Esophagus muscularis mucosa (tissue), 4 donors: ENCODE results near the gene MDFIC. TPM values are rescaled to one million over a fixed set of nuclear protein-coding genes. Genes with fewer than 3 reads are reported as not detected.

Experiments
- DNase-seq: peaks from one replicate; pipeline ENCODE4 v3.0.0-alpha.2; 2017; ENCODE audit errors: extremely low spot score
- H3K27ac ChIP-seq, 4 donors: fragments of 200-600 bp; sonication (generic); replicated peaks in 1 of 4; 1 replicate in 3 of 4; 2 replicates in 1 of 4; pipeline ENCODE4 v1.5.1; 2016 to 2019; ENCODE audit warnings: mild to moderate bottlenecking in 1 of 4
- H3K27me3 ChIP-seq, 4 donors: fragments of 200-600 bp; sonication (generic); one replicate each; pipeline versions ENCODE4 v1.5.1 to v1.6.0; 2016 to 2019
- H3K36me3 ChIP-seq, 4 donors: fragments of 200-600 bp; sonication (generic); one replicate each; pipeline ENCODE4 v1.5.1; 2016 to 2019
- H3K4me1 ChIP-seq, 4 donors: fragments of 200-600 bp; sonication (generic); one replicate each; pipeline ENCODE4 v1.5.1; 2016 to 2019
- H3K4me3 ChIP-seq, 4 donors: fragments of 200-600 bp; sonication (generic); 1 replicate in 2 of 4; 2 replicates in 2 of 4; pipeline ENCODE4 v1.5.1; 2016 to 2019; ENCODE audit warnings: mild to moderate bottlenecking in 4 of 4, moderate library complexity in 1 of 4
- H3K9me3 ChIP-seq, 4 donors: fragments of 200-600 bp; sonication (generic); 1 replicate in 3 of 4; 2 replicates in 1 of 4; pipeline ENCODE4 v1.5.1; 2016 to 2019
- CTCF ChIP-seq, 3 experiments: fragments of 200-600 bp in 2 of 3; fragments of 450-650 bp in 1 of 3; sonication (generic) in 2 of 3; IDR thresholded peaks; one replicate each; pipeline ENCODE4 v1.5.1; 2017 to 2019; ENCODE audit warnings: antibody characterized with exemption in 3 of 3, mild to moderate bottlenecking in 2 of 3, moderate library complexity in 1 of 3
- EP300 ChIP-seq: sonication (generic); formaldehyde crosslinking; IDR thresholded peaks from one replicate; pipeline ENCODE4 v1.6.1; 2017; ENCODE audit warnings: antibody characterized with exemption
- POLR2A ChIP-seq: fragments of 450-650 bp; IDR thresholded peaks from one replicate; pipeline ENCODE4 v1.6.1; 2017; ENCODE audit warnings: antibody characterized with exemption, moderate library complexity, mild to moderate bottlenecking, low read depth
- POLR2AphosphoS5 ChIP-seq, 2 donors: sonication (generic); formaldehyde crosslinking; IDR thresholded peaks; one replicate each; pipeline ENCODE4 v1.6.1; 2017; ENCODE audit warnings: antibody characterized with exemption in 2 of 2
- WGBS: methylation state at CpG from one replicate; pipeline ENCODE4 v1.1.5; 2018; 5-methylcytosine and 5-hydroxymethylcytosine counted together
- intact Hi-C: fragments of 100-400 bp; cut with DNase I; formaldehyde crosslinking; loops from one replicate; pipeline ENCODE4 v1.15.1; 2023
- total RNA-seq, 4 donors: library from RNA; depleted of rRNA; stranded (reverse); fragments of >200 nt; gene quantifications; one replicate each; pipeline versions ENCODE4 v1.1.0 to v1.2.1, GENCODE V29; 2016

MDFIC gene
- 10 to 100 TPM; 34.5 to 71.3 (median 36.5) TPM for total RNA-seq

- peak within 1 kb of the TSS; percentile 86 to 96 (median 94) for H3K27ac ChIP-seq
- H3K4me1 ChIP-seq = peaks cover 14 to 44% (median 43%) of the 10 kb centered on the region in 4 donors
- H3K4me3 ChIP-seq = peak within 1 kb of the TSS; percentile 75 to 91 (median 88)
- intact Hi-C loops = loop anchor here (5.0 kb wide), 1 partner anchor 85 kb away; no protein-coding TSS in a partner anchor
- under 1% methylated on average over 42 of the region's 55 CpGs for WGBS
- TF ChIP-seq CTCF (IDR thresholded peaks at IDR 0.05) (no peak), POLR2AphosphoS5 (IDR thresholded peaks at IDR 0.05) (peak; percentile 29 to 64)
- no peaks in the 10 kb centered on the region for H3K36me3 ChIP-seq
- H3K9me3 ChIP-seq = no peaks in the 10 kb centered on the region
- H3K27me3 ChIP-seq = no peaks in the 10 kb centered on the region
- no peak for DNase-seq
These were observed at the start of gene MDFIC for GRCh38 chr7:114922026-114922651. Gene MDFIC, plus strand, starts transcription at chr7:114922094. Its CDS starts 940 bp downstream, at chr7:114923034.

GRCh38 chr7:114874170-114874569 is 47.7 kb upstream of the MDFIC start:
- no peaks in the 10 kb centered on the region for H3K36me3 ChIP-seq
- H3K9me3 ChIP-seq = peaks cover 0 to 10% (median 2%) of the 10 kb centered on the region in 4 donors
- TF ChIP-seq EP300 (no peak), POLR2A (no peak), POLR2AphosphoS5 (IDR thresholded peaks at IDR 0.05) (no peak), CTCF (IDR thresholded peaks at IDR 0.05) (no peak)
- intact Hi-C loops = no loop called here
- no peaks in the 10 kb centered on the region for H3K27me3 ChIP-seq
- no peak overlapping the region for H3K27ac ChIP-seq
- peaks cover 0 to 27% (median 13%) of the 10 kb centered on the region in 4 donors for H3K4me1 ChIP-seq
- 83% methylated on average over 1 of the region's 1 CpG for WGBS
- DNase-seq = no peak
- no peak overlapping the region for H3K4me3 ChIP-seq

- intact Hi-C loops = no loop called here
- H3K27me3 ChIP-seq = no peaks in the 10 kb centered on the region
- H3K4me3 ChIP-seq = no peak overlapping the region
- H3K27ac ChIP-seq = no peak overlapping the region
- no peak for DNase-seq
- TF ChIP-seq CTCF (IDR thresholded peaks at IDR 0.05) = no peak
- H3K9me3 ChIP-seq = peaks cover 0 to 10% (median 2%) of the 10 kb centered on the region in 4 donors
- H3K4me1 ChIP-seq = peaks cover 0 to 27% (median 13%) of the 10 kb centered on the region in 4 donors
- H3K36me3 ChIP-seq = no peaks in the 10 kb centered on the region
These were observed 46.7 kb upstream of the MDFIC start for GRCh38 chr7:114875186-114875585.

GRCh38 chr7:114879554-114879953 is 42.3 kb upstream of the MDFIC start:
- WGBS = 80% methylated on average over 1 of the region's 1 CpG

More at GRCh38 chr7:114879554-114879953, 42.3 kb upstream of the MDFIC start:
- peaks cover 0 to 18% (median 13%) of the 10 kb centered on the region in 4 donors for H3K4me1 ChIP-seq
- TF ChIP-seq POLR2A = no peak
- no peak for TF ChIP-seq EP300
- TF ChIP-seq POLR2AphosphoS5 (IDR thresholded peaks at IDR 0.05) = no peak
- no peak for TF ChIP-seq CTCF (IDR thresholded peaks at IDR 0.05)
- H3K4me3 ChIP-seq = no peak overlapping the region
- no peak for DNase-seq
- H3K27me3 ChIP-seq = no peaks in the 10 kb centered on the region
- no peak overlapping the region for H3K27ac ChIP-seq
- no peaks in the 10 kb centered on the region for H3K36me3 ChIP-seq
- intact Hi-C loops = no loop called here
- H3K9me3 ChIP-seq = peaks cover 0 to 10% (median 2%) of the 10 kb centered on the region in 4 donors
